HG03135 (cell line): ENCODE results near the gene PREX1.

Experiments used
- ATAC-seq: cut with Tn5 transposase; IDR thresholded peaks from one replicate; pipeline ENCODE4 v1.9.1; 2021; ENCODE audit warnings: mild to moderate bottlenecking, moderate library complexity; ENCODE audit not compliant: unreplicated experiment

PREX1 gene

DNA sequence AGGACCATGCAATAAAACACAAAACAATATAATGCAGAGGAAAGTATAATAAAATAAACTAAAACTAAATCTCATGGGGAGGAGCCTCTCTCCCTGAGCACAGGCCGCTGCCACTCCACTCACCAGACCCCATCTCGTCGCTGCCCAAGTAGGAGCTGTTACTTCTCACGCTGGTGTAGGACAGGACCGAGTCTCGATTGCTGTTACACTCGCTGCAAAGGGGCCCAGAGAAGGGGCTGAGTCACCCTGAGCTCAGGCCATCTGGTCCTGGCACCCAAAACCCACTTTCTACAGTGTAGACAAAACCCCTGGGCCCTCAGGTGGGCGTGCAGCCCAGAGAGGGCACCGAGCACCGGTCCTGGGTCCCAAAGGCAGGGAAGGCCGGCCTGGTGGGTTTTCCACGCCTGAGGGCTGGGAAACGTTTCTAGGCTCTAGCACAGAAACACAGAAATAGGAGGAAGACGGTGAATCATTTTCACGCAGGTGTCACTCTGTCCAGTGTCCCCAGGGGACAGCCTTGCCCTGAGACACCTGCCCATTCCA is 183.4 kb downstream of the PREX1 start:
- no peak for ATAC-seq

DNA sequence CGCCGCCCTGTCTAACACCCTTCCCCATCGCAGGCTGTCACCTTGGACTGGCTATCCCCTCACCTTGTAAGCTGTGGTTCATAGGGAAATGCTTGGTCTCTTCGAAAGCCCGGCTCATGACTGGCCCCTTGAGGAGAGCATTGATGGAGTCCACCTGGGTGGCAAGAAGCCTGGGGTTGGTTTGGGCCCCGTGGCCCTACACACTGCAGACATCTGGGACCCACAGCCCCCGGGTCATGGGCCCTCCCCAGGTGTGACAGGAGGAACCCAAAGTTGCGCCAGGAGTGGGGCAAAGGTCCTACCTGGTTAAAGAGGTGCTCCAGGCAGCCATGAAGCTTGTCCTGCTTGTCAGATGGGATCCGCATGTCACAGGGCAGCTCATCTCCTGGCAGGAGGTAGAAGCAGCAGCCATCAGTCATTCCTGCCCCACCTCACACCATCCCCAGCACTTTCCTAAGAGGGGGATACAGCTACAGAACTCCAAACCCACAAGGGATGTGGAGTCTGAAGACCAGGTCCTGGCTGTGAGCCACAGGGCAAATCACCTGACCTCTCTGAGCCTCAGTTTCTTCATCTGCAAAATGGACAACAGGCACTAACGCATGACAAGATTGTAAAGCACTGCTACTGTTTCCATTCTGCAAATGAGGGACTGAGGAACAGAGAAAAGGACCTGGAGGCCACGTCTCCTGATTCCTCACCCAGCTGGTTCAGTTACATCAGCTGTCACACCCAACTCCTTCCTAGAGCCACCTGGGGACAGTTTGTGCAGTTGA is 185.5 kb downstream of the PREX1 start:
- no peak for ATAC-seq

DNA sequence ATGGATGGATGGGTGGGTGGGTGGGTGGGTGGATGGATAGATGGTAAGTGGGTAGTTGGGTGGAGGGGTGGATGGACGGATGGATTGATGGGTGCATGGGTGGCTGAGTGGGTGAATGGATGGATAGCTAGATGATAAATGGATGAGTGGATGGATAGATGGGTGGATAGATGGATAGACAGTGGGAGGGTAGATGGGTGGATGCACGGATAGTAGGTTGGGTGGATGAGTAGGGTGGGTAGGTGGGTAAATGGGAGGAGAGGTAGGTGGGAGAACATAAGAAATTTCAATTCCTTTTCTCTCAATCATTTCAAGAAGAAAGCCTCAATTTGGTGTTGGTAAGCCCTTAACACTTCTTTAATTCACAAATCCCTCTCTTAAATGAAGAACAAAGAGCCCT is 186.9 kb downstream of the PREX1 start:
- ATAC-seq, result no peak

DNA sequence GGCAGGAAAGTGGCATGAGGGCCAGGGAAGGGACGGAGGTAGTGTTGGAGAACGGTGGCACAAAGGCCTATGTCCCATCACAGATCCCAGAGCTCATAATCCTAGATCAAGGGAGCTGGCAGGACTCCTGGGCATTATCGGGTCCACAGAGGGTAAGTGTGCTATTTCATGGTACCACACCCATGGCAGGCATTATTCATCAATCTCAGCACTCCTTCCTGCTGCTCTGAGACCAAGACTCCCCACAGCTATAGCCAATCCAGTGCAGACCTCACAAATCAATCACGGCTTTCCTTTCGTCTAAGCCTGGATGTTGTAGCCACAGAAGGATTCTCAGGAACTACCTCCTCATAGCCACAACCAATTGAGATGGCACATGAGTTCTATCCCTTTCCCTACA is 187.9 kb downstream of the PREX1 start:
- ATAC-seq, result no peak

DNA sequence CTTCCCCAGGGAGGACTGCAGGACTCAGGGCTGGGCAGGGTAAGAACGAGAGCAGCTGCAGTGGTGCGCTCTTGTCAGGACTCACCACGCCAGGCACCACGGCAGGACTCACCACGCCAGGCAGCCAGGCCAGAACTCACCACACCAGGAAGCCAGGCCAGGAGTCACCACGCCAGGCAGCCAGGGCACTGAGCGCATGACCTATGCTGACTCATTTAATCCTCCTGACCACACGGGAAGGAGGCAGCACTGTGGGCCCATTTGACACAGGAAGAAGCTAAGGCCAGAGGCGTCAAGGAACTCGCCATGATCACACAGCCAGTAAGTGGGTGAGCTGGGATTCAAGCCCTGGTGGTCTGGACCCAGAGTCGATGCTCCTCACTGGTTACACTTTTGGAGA is 189.3 kb downstream of the PREX1 start:
- no peak for ATAC-seq

DNA sequence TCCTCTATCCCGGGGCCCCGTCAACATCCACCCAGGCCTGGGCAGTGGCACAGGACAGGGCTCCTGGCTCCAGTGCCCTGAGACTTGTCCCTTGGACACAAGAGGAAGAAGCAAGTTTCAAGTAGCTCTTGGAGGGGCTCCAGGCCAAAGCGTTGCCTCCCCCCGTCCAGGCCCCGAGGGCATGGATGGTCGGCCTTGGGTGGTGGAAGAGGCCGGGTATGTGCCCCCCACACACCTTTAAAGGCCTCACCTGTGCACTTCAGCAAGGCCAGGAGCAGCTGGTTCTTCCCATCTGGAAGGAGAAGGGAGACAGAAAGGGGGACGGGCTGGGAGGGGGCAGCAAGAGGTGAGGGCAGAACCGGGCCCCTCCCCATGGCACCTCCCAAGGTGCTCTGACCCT is 190.3 kb downstream of the PREX1 start:
- ATAC-seq, result no peak

DNA sequence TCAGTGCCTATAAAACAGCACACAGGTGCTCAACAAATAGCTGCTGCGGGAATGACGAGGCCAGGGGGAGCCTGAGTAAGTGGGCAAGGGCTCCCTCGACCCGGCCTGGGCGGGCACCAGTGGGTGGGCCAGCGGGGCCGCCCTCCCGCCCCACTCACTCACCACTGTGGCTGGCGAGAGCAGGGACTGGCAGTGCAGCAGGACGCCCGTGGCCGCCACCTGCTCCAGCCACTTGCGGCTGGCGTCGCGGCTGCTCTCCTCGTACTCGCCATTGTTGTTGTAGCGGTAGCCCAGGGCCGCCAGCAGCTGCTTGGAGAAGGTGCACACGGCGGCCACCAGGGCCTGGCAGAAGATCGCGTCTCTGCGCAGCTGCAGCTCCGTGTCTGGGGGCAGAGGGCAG is 191.5 kb downstream of the PREX1 start:
- ATAC-seq, result no peak

DNA sequence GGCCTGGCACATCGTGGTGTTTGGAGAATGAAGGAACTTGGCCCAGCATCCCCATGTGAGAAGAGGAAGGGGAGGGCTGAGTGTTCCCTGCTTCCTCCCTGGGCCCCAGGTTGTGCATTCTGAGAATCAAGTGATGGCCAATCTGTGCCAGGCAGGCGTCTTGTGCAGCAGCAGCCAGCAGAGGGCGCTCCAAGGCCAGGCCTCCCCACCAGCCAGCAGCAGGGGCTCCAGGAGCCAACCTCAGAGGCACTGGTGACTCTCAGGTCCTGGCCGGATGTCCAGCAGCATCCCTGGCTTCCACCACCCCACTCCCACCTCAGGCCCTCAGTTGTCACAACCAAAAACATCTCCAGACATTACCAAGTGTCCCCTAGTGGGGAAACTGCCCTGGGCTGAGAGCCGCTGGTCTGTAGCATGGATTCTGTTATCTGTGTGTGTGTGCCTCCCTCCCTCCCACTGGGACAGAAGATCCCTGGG is 192.0 kb downstream of the PREX1 start:
- ATAC-seq, result no peak

DNA sequence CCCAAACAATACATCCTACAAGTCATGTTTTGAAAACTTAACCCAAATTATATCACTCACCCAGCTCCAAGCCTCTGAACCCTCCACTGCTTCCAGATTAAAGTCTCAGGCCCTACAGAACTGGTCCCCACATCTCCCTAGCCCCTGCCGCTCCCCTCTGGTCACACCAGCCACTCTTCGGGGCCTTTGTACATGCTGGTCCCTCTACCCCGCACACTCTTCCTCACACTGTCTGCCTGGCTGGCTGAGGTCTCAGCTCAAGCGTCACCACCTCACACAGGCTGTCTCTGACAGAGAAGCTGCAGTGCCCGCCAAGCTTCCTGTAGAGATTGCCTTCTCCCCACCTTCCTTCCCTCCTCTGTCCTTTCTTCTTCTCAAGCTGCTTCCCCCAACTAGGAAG is 192.4 kb downstream of the PREX1 start:
- ATAC-seq, result no peak

DNA sequence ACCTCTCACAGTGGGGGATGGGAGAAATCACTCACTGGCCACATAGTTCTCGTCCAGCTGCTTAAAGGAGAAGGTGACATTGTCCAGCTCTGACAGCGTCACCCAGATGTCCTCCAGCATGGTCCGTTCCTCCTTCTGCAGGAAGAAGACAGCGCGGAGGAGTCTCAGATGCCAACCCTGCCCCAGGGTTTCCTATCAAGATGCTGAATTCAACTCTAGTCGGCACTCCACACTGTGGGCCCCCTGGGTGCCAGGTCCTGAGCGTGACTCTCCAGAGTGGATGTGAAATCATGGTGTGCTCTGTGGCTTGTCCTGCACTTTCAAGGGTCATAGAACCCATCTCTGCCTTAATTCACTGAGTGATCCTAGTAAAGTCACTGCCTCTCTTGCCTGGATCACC is 193.2 kb downstream of the PREX1 start:
- ATAC-seq, result no peak

DNA sequence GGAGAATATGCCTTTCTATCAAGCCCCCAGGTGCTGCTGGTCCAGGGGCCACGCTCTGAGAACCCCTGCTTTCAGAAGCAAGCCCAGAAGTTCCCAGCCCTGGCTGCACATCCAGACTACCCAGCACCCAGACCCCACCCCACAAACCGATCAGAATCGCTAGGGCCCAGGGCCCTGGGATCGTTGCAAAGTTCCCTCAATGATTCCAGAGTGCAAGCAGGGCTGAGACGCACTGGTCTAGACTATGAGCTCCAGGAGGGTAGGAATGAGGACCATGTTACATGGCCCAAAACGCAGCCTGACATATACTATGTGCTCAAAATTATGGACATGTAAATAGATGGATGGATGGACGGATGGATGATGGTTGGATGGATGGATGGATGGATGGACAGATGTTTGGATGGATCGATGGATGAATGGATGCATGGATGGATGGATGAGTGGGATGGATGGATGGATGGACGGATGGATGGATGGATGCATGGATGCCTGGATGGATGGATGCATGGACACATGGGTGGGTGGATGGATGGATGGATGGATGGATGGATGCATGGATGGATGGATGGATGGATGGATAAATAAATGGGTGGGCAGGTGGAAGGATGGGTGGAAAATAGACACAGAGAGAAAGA is 194.1 kb downstream of the PREX1 start:
- no peak for ATAC-seq

DNA sequence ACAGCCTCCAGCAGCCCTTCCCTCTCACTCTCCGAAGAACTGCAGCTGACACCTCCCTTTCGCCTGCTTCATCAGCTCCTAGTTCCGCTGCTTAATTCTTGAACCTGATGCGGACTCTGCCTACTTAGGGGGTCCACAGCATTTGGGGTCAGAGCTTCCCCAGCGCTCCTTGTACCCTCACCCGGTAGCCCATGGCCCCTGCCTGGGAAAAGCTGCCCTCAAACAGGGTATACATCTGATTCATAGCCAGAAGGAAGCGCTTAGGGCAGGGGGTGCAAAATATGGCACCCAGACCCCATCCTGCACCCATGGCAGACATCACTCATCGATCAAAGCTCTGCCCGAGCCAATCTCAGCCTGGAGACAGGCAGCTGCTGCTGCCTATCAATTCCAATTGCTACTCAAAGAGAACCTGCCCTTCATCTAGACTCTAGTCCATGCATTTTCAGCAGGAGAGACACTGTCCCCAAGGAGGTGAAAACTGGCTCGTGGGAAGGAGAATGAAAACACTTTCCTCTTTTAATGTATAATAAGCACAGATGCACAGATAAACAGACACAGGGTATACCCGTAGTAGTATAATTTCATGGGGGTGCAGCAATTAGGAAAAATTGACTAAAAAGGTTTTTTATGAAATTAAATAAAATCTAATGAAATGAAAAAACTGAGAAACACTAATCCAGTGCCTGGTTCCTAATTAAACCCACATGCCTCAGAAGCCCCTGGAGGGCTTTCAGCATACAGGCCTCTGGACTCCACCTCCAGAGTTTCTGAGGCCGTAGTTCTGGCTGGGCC is 194.8 kb downstream of the PREX1 start:
- no peak for ATAC-seq

DNA sequence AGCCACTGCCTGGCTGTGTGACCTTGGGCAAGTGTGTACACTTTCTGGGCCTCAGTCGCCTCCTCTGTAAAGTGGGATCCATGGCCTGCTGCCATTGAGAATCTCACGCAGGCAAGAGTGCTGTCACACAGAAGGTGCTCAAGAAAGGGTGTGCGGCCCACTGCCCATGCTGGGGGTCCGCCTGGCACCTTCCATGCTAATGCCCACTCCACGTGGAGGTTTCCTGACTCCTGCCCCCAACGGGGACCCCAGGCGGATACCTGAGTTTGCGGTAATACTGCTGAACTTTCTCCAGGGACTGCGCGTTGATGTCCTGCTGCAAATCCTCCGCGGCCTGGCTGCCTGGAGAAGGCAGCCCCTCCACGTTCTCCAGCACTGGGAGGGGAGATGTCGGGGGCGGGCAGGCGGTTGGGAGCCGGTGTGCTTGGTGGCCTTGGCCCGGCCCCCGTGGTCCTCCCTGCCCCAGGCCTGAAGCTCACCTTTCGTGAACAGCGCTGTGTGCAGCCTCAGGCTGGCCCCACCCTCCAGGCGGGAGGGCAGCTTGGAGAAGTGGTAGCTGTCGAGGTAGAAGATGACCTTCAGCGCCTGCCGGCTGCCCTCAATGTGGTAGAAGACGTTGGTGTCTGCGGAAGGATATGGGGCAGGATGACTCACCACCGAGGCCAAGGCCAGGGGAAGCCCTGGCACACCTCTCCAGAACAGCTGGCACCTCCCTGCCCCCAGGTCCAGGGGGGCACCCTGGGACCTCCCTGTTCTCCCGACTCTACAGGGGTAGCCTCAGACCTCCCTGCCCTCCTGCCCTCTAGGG is 195.6 kb downstream of the PREX1 start:
- no peak for ATAC-seq

DNA sequence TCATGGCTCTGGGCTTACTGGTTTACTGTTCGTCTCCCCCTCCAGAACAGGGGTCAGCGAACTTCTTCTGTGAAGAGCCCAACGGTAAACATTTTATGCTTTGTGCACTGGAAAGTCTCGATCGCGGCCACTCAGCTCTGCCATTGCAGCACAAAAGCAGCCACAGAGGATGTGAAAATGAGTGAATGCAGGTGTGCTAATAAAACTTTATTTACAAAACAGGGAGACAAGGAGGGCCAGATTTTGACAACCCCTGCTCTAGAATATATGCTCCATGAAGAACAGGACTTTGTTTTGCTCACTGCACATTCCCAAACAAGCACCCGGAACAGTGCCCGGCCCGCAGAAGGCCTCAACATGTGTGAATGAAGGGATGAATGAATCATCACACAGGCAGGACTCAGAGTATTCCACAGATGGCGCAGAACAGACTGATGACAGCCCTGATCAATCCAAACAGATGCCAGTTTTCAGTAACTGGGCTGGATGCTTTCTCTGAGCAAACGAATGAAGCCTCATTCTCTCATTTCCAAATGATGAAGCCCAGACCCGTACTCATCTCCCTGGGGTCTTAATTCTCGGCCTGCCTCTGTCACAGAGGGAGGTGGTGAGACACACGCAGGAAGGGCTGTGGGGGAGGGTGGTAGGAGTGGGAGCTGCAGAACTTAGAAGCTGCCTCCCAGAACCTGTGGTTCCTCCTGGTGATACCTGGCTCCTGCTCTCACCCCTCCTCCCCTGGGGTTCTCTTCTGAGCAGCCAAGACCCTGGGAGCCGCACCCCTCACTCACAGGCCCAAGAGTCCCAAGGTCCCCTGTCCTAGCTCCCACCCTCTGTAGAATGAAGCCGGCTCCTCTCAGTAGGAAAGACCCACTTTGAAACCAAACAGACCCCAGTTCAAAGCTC is 196.4 kb downstream of the PREX1 start:
- no peak for ATAC-seq

DNA sequence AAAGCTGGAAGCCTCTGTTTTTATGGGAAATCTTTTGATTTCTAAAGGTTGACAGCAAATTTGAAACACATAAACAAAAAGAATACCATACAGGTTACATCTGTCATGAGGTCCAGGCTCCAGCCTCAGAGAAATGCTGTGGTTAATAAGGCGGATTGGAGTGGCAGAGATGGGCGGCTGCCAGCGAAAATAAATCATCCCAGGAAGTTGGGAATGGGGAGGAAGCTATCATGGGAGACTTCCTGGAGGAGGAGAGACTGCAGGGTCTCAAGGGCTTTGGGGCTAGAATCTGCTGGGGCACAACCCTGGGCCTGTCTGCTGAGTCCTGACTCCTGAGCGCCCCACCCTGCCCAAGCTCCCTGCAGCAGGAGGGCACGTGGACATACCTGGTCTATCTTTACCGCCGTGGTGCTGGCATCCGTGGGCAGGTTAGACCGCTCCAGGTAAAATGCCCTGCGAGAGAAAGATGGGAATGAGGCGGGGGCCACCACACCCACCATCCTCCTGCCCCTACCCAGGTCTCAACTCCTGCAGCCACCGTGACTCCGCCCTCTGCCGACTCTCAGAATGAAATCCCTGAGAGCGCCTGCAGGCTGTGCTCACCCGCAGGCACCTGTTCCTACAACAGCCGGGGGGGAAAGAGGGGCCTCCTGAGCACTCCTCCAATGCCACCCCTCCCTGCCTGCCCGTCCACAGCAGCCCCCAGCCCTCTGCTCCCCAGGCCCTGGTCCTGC is 197.3 kb downstream of the PREX1 start:
- no peak for ATAC-seq

DNA sequence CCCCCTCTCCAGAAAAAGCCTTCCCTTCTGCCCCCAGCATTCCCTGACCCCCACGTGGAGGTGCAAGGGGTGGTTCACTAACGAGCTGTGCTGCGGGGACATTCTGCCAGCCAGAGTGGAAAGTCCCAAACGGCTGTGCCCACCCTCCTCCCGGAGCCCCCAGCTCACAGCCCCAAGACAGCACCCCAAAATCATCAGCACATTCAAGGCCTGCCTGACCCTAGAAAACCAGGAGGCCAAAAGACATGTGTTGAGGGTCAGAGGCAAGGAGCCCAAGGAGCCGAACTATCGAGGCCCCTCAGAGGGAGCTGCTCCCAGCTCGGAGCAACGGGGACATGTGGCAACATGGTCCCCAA is 197.9 kb downstream of the PREX1 start:
- no peak for ATAC-seq

DNA sequence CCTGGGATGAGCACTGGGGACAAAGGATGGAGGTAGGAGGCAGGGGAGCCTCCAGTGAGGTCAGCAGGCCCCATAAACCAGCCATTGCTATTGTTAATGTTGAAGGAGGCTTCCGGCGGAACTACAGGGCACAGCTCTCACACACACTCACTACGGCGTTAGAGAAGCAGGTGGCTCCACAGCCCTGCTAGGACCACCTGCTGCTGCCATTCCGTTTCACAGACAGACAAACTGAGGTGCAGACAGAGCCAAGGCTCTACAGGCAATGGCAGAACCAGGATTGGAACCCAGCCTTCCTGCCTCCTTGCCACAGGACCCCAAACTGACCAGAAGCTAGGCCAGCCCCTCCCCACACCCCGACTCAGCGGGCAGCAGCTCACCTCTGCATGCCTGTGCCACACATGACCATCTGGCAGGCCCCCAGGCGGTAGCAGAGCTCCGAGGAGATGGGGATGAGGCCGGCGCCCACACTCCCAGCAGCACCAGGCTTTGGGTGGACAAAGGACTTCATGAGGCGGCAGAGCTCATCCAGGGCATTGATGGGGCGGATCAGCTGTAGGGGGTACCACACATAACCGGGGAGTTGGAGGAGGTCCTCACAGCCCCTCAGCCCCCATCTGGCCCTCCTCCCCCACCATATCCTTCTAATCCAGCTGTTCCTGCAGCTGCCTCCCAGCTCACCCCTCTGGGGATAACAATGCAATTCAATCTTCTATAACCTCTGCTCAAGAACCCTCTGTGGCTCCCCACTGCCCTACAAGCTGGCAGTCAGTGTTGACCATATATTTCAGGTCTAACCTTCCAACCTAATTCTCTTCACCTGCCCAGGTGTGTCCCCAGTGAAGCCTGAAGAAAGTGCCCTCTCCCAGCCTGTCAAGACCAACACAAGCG is 198.5 kb downstream of the PREX1 start:
- ATAC-seq, result no peak

DNA sequence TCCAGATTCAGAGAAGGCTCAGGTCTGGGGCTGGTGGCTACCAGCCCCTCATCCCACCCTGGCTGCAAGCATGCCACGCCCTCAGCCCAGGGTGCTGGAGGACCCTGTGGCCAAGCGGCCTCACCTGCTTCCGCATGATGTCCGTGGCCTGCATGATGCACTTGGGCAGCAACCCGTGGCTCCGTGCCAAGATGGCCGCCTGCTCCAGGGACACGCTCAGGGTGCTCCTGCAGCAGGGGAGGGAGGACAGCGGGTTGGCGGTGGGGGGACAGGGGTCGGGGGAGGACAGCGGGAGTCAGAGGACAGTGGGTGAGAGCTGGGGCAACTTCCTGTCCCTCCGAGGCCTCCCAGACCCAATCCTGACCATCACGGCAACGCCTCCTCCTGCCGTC is 200.1 kb downstream of the PREX1 start:
- no peak for ATAC-seq
